NCI-H2107 treated with DMSO at 0.1 percent for 48 hours (cell line): ENCODE data around the gene FAM53B.
"Not testable (repeated sequence)": the region's sequence is repeated elsewhere in the genome, so short reads cannot be mapped to it uniquely, and the experiment has no call there.

Experiments
- DNase-seq: peaks from one replicate; lab custom pipeline; 2025; ENCODE audit not compliant: unreplicated experiment; lab: John Stamatoyannopoulos, UW

The FAM53B gene

GRCh38 chr10:124614003-124614659 lies 130.0 kb downstream of the FAM53B start:
- no peak for DNase-seq

DNA sequence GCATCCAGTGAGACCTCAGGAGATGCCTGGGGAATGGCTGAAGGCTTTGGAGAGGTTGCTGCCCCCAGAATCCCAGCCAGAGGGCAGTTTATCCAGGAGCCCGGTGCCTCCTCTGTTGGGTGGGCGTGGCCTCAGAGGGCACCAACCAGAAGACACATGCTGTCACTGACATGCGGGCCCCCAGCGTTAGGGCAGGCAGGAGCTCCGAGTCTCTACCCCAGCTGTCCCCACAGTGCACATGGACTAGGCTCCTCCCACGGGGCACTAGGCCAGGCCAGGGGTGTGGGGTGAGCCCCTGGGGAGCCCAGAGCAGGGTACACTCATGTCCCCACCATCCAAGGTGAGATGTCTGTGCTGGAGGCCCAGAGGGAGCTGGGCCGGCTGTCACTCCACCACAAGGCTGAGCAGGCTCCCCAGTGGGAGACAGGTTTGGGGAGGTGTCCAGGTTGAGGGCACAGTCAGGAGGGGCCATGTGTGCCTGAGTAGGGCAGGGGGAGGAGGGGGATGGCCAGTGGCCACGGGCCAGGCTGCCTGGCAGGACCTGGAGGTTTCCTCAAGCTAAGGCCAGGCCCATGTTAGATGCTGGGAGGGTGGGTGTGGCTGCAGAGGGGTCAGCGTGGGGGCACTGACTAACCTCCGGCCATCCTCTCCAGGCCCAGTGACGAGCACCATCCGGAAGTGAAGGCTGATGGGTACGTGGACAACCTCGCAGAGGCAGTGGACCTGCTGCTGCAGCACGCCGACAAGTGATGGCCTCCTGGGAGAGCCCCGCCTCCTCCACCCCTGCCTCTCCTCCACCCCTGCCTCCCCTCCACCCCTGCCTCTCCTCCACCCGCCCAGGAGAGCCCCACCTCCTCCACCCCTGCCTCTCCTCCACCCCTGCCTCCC lies 131.3 kb downstream of the FAM53B start:
- DNase-seq = no peak

DNA sequence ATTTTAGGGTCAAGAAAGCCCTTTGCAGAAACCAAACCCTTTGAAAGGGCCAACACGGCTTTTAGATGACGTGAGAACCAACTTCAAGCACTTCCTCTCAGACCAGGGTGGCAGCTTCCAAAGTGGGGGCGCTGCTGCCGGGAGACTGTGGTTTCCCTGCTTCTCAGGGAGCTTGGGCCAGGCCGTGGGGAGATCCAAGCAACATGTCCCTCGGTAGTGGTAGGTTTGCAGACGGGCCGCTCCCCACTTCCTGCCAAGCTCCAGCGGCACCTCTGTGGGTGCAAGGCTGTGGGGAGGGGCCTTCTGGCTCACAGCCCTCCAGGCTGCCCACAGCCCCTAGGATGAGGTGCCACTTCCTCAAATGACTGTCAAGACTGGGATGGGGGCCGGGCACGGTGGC lies 132.4 kb downstream of the FAM53B start:
- DNase-seq = no peak

DNA sequence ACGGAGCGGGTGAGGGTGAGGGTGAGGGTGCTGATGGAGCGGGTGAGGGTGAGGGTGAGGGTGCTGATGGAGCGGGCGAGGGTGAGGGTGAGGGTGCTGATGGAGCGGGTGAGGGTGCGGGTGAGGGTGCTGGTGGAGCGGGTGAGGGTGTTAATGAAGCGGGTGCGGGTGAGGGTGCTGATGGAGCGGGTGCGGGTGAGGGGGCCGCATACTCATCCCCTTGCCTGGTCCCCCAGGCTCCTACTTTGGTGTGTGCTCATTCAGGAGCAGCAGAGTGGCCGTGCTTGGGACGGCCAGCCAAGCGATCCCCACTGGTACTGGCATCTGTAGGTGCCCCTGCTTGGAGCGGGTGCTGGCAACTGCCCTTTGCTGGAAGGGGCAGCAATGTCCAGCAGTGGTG lies 133.3 kb downstream of the FAM53B start:
- DNase-seq = not testable (repeated sequence)

GRCh38 chr10:124610186-124610585 lies 134.0 kb downstream of the FAM53B start:
- not testable (repeated sequence) for DNase-seq

DNA sequence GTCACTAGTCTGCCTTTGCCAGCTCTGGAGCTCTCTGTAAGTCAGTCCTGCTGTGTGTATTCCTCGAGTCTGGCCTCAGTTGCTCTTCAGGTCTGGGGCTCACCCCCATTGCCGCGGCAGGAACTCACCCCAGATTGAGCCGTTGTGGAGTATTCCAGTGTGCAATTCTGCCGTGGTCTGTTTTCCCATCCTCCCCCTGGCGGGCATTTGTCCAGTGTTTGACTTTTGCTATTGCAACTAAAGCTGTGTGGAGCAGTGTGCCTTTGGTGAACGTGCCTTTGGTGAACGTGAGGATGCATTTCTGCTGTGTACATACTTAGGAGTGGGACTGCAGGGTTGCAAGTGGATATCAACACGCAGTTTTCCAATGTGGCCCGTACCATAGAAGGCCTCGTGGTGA lies 134.5 kb downstream of the FAM53B start:
- DNase-seq = no peak

GRCh38 chr10:124608093-124608721 lies 136.0 kb downstream of the FAM53B start:
- DNase-seq = no peak

DNA sequence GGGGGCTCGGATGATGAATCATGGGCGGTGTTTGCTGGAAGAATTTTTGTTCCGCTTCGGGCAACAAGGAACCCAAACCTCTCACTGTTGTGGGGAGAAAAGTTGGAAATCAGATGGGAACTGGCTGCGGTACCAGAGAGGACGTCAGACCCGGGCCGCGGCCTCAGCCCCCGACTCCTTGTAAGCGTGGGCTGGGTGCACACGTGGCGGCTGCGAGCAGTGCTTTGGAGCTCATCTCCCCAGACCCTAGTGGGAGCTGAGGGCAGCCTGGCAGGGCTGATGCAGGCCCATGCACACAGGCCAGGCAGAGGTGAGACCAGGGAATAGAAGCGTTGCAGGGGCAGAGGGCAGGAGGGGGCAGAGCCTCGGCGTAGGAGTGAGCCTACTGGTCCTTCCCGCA lies 136.5 kb downstream of the FAM53B start:
- DNase-seq = no peak

- no peak for DNase-seq
Observed at GRCh38 chr10:124606822-124607221, 137.4 kb downstream of the FAM53B start.

DNA sequence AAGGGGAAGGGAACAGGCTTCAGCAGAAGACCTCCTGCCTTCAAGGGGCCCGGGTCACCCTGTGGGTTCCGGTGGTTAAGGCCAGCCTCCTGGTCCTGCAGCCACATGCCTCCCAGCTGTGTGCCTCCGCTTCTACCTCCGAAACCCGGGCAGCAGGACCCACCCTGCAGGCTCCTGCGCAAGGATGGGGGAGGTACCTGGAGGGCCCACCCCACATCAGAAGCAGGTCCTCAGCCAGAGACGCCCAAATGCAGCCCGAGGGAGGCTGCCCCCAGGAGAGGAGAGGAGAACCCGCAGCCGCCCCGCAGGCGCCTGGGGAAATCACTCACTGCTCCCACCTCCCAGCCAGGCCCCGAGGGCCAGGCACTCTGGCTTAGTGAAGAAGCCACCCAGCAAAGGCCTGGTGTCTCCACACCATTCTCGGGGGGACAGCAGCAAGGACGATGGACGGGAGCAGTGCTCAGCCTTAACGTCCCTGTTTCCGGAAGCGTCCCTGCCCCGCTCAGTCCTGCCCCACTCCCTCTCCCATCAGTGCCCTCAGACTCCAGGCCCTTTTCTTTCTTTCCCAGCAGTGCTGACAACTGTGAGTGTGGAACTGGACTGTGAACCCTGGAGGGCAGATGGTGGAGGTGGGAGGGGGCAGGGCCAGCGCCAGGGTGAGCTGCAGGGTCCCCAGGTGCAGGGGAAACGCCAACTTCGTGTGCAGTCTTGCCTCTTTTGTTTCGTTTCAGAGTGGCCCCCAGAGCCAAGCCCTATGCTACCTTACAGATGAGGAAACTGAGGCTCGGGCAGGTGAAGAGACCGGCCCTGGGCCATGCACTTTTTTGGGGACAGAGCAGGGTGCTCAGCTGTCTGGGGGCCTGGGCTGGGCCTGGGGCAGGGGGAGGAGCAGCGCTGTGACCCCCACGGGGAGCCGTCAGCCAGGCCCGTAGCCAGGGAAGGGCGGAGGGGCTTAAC lies 138.0 kb downstream of the FAM53B start:
- no peak for DNase-seq

DNA sequence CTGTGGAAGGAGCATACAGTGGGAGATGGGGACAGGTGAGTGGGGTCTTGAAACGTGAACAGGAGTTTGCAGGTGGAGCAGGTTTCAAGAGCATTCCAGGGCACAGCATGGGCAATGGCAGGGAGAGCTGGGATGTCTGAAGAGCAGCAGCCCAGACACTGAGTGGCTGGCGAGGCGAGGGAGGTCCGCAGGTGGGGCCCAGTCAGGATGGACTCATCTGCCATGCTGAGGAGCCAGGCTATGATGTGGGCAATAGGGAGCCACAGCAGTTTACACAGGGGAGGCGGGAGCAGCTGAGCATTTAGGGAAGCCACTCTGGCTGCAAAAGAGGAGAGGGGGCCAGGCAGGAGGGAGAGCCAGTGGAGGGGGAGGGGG lies 138.7 kb downstream of the FAM53B start:
- DNase-seq = no peak

DNA sequence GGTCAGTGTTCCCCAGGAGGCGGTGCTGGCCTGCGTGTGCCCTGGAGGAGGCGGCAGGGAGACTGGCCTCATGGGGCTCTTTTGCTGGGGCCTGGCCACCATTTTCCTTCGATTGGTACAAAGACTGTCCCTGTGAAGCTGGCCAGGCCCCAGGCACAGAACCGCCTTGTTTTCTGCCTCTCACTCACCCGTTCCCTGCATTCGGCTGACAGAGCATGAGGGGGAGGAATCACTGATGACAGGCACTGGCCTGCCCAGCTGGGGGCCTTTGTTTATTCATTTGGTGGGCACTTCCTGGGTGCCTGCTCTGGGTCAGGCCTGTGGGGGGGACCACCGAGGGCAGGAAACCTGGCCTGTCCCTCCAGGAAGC lies 139.2 kb downstream of the FAM53B start:
- no peak for DNase-seq

DNA sequence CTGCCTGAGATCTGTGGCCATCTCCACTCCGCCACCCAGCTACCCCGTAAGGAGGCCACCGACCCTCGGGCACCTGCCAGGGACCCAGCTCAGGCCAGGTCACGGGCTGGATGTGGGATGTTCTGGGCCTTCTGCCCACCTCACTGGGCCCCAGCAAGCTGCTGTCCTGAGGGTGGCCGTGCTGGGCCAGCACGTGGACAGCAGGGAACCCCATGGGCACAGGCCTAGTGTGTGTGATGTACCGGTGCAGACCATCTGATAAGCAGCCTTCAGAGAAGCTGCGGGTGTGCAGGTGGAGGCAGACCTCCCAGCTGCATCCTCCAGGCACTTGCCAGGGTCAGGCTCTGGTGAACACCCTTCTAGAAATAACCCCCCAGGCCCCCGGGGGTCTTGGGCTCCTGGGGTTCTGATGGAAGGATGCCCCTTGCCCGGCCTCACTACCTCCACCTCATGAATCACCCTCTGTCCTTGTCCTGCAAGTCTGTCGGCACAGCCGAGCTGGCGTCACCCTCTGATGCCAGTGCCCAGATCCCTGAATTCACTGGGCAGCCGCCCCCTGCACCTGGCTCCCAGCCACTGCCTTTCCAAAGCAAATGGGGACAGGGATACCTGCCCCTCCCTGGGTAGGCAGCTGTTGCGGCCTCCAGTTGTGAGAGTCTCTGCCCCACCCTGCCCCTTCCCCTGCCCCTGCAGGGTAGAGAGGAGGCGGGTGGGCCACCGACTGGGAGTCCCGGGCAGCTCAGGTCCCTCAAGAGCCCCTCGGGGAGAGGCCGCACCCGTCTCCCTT lies 139.8 kb downstream of the FAM53B start:
- DNase-seq = no peak

GRCh38 chr10:124603376-124604213 lies 140.6 kb downstream of the FAM53B start:
- DNase-seq = no peak

DNA sequence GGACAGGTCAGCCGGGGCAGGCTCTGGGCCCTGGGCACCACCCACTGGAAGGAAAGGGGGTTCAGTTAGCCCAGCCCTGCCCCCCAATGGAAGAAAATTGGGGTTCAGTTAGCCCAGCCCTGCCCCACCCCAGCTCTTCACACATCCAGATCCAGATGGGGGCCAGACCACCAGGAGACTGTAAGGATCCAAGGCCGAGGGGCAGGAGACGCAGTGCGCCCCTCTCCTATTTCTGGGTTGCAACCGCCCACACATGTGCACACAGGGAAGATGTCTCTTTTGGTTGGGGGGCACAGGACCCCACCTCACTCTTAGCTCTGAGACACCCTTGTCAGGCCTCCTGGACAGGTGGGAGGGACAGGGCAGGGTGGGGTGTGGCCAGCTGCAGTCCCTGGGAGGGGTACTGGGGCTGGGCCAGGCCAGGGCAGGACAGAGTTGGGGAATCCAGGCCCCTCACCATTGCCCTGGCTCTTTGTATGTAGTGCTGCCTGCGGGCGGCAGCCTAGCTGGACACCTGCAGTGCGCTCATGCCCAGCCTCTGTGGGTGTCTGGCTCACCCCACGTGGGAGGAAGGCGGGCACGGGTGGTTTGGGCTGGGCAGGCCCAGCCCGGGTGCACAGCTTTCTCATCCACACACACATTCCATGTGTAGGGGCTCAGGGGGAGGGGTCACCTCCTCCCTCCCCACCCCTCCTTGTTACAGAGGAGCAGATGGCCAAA lies 141.4 kb downstream of the FAM53B start:
- no peak for DNase-seq

DNA sequence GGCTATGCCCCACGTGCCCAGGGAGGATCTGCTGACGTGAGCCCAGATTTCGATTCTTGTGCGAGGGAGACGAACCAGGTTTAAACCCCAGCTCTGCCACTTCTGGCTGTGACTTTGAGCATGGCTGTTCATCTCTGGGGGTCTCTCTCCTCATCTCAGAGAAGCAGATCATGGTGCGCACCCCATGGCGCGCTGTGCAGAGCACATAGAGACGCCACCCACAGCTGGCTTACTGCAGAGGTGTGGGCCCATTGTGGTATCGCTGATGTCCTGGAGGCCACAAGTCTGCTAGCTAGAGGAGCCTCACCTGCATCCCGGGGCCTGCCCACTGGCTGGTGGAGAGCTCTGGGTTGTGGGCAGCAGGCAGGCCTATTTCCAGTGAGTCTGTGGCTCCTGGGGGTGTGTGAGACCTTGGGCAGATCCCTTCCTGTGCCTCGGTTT lies 142.0 kb downstream of the FAM53B start:
- no peak for DNase-seq

DNA sequence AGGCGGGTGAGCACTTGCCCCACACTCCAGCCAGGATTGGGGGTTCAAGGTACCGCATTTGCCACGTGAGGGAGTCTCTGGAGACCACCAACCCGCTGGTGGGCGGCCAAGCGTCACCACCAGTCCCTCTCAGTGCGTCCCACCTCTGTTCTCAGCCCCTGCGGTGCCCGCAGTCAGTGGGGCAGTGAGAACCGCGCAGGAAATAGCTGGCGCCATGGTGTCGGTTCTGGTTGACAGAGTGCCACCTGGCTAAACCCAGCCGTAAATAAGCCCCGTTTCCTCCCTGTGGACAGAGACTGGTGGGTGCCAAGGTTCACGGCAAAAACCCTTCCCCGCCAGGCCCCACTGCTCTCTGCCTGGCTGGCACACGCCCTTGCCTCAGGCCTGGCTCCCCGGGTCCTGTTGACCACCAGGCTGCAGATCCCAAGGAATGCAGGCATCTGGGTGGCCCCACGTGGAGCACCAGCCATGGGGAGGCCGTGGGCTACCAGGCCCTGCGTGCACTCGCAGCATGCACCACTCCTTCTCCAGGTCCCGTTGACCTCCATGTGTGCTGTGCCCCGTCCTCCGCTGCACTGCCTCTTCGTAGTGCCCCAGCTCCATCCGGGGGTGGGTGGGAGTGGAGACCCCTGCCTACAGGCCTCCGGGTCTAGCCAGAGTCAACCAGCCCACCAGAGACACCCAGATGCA lies 142.6 kb downstream of the FAM53B start:
- DNase-seq = no peak

DNA sequence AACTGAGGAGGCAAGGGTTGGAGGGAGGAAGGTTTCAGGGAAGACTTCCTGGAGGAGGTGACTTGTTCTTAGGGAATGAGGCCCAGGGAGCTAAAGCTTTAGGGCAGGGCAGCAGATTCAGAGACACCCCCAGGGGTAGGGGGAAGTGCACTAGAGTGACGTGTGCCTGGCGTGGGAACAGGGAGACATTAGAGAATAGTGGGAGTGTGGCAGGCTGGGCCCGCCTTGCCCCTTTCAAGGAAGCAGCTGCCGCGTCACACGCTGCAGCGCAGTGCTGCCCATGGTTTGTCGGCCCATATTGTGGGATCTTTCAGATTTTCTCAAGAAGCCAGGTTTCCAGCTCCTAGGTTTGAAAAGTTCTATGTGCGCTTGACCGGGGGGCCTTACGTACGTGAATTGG lies 143.2 kb downstream of the FAM53B start:
- DNase-seq = no peak
